Astrocyte of the spinal cord (primary cell): ENCODE data around the gene CPN2.

ENCODE experiments used
- DNase-seq: peaks from one replicate; pipeline ENCODE4 v3.0.0; 2011; ENCODE audit warnings: low read depth, low spot score
- H3K4me3 ChIP-seq: 2 replicates; pipeline ENCODE4 v1.5.1; 2011; ENCODE audit warnings: low read depth, mild to moderate bottlenecking, low read length, moderate library complexity
- in situ Hi-C: cut with HindIII; loops from 2 replicates; pipeline ENCODE4 v1.10.0; 2017; ENCODE audit warnings: low sequenced_read_pairs
- TF ChIP-seq, protein P1 (sequence below): IDR thresholded peaks from 2 replicates; pipeline ENCODE4 v1.5.1; 2012; ENCODE audit warnings: low read depth, mild to moderate bottlenecking, low read length, inconsistent platforms

CPN2 gene

DNA sequence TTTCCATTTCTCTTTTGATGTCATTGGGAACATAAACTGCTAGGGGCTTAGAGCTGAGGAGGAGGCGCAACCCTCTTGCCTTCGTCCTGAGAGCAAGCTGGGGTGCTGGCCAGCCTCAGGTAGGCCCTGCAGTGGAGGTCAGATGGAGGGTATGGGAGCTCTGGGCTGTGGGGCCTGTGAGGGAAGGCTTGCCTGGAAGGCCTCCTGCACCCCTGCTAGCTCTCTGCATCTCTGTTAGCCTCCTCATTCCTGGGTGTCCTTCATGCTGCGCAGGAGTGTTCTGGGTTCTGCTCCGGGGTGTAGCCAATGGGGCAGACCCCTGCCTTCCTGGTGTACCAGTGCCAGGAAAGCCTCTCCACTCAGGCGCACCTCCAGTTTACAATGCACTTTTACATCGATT is 36.1 kb upstream of the CPN2 start:
- DNase-seq: no peak
- in situ Hi-C loops: no loop called here
- TF ChIP-seq, protein P1, sequence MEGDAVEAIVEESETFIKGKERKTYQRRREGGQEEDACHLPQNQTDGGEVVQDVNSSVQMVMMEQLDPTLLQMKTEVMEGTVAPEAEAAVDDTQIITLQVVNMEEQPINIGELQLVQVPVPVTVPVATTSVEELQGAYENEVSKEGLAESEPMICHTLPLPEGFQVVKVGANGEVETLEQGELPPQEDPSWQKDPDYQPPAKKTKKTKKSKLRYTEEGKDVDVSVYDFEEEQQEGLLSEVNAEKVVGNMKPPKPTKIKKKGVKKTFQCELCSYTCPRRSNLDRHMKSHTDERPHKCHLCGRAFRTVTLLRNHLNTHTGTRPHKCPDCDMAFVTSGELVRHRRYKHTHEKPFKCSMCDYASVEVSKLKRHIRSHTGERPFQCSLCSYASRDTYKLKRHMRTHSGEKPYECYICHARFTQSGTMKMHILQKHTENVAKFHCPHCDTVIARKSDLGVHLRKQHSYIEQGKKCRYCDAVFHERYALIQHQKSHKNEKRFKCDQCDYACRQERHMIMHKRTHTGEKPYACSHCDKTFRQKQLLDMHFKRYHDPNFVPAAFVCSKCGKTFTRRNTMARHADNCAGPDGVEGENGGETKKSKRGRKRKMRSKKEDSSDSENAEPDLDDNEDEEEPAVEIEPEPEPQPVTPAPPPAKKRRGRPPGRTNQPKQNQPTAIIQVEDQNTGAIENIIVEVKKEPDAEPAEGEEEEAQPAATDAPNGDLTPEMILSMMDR: no peak
- H3K4me3 ChIP-seq: no peak overlapping the region

DNA sequence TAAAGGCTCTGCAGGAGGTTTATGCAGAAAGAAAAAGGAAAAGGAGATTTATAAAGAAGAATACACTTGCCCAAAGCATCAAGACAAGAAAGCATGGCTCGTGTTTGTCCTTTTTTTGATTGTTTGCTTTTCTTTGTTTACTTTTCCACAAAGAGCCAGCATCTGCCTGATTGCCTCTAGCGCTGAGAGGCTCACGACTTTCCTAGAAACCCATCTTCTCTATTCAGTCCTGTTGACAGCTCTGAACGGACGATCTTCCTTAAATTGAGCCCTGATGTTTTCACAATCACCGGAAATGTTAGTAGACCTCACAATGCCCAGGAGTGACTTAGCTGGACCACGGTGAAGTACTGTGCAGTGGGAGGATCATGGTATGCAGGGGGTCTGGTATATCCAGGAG is 35.5 kb upstream of the CPN2 start:
- no peak for DNase-seq
- TF ChIP-seq, protein P1: no peak
- H3K4me3 ChIP-seq: no peak overlapping the region
- in situ Hi-C loops: no loop called here

DNA sequence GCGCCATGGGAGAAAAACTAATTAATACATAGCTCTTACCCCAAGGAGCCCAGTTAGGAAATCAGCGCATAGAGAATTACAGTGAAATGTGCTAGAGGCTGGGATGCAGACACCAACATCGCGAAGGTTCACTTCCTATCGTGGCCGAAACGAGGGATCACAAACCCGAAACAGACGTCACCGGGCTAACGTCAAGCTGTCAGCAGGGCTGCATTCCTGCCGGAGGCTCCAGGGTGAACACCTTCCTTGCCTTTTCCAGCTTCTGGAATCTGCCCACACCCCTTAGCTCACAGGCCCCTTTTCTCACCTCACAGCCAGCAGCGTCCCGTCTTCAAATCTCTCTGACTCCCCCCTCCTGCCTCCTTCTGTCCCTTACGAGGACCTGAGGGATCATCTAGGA is 34.9 kb upstream of the CPN2 start:
- in situ Hi-C loops: no loop called here

DNA sequence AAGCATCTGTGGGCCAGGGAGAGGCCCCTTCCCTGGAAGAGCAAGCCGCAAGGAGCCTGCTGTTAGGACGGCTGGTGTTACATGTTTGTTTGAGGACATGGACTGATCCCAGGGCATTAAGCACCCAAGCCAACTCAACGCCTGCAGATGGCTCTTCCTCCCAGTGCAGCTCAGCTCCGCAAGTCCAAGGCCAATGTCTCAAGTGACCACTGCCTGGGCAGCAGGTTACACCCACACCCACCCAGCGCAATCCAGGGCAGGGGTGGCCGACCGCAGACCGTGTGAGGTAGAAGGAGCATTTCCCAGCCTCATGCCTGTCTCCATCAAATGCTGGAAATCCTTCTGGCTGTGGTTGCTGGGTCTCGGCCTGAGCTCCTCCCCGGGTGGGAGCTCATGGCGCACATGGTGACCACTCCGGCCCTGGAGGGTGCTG is 33.5 kb upstream of the CPN2 start:
- TF ChIP-seq, protein P1: no peak
- DNase-seq: no peak
- in situ Hi-C loops: no loop called here
- no peak overlapping the region for H3K4me3 ChIP-seq

More for the DNA sequence above, 34.9 kb upstream of the CPN2 start:
- no peak for DNase-seq
- no peak overlapping the region for H3K4me3 ChIP-seq
- TF ChIP-seq, protein P1: no peak

DNA sequence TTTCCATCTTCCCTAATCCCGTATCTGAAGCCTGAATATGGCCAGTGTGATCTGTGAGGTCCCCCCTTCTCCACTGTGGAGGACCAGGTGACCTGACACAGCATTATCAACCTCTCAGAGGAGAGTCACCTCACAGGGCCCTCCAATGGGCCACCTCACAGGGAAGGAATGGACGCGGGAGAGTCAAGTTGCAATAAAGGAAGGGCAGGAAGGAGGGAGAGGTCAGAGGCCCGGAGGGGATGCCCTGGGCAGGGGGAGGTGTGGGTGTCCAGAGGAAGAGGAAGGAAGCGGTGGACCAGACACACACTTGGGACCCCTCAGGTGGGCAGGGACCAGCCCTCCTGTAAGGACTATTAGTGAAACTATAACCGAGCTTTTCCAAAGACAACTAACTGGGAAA is 33.0 kb upstream of the CPN2 start:
- TF ChIP-seq, protein P1: no peak
- H3K4me3 ChIP-seq: no peak overlapping the region
- no peak for DNase-seq
- in situ Hi-C loops: no loop called here

DNA sequence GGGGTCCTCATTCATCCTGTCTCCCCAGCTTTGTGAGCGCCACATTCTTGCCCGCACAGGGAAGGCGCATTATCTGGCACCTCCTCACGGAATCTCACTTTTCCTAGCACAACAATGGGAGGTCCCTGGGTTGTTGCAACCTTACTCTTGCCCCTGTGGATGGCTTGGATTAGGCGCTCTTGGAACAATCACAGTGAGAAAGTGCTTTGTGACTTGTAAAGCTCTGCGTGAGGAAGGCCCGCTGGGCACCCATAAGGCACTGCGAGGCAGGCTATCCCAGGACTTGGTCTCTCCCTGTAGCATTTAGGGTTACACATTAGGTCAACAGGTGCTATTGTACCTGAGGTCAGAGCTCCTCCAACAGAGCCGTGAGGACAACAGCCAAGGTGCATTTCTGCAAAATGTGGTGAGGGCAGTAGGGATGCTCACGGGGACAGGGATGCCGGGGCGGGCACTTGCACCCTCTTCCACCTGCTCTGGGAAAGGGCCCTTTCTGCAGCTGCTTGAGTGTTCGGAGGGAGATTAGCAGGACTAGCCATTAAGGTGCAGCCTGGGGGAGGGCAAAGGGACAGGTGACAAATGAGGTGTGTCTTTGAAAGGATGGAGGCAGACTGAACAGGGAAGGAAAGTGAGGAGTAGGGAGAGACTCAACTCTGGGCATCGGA is 32.3 kb upstream of the CPN2 start:
- no peak overlapping the region for H3K4me3 ChIP-seq
- no peak for DNase-seq
- in situ Hi-C loops: no loop called here
- TF ChIP-seq, protein P1: no peak

DNA sequence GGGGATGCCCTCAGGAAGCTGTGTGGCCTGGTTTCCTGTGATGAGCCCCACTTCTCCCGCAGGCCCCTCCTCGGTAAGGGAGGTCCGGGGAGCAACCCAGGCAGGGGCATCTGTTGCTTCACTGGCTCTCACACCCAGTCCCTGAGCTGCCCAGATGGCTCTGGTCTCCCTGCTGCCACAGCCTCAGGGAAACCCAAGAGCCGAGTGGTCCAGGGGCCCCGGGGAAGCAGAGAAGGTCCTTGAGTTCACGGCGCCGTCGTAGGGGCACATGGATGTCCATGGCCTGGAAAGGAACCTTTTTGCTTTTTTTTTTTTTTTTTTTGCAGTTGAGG is 31.7 kb upstream of the CPN2 start:
- DNase-seq: no peak
- TF ChIP-seq, protein P1: no peak
- in situ Hi-C loops: no loop called here

More for the DNA sequence above, 31.7 kb upstream of the CPN2 start:
- no peak overlapping the region for H3K4me3 ChIP-seq
